GM19193 (cell line): ENCODE measurements around the gene PGP.

Experiments used
- POLR2A ChIP-seq: IDR thresholded peaks from 4 replicates; pipeline ENCODE4 v1.6.1; 2011; ENCODE audit not compliant: insufficient read depth, insufficient read length; ENCODE audit errors: extremely low read depth

The PGP gene

DNA sequence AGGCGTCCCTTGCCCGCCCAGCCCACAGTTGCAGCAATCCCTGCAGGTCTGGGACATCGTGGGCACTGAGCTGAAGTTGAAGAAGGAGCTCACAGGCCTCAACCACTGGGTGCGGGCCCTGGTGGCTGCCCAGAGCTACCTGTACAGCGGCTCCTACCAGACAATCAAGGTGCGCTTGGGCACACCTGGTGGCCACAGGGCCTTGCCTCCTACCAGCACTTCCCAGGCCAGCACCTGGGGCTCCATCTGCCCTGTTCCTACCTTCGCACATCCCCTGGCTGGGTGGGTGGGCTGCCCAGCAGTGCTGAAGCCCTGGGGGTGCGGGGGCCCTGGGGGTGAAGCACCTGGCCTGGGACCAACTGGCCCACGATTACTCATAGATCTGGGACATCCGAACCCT lies 39.2 kb downstream of the PGP start:
- no peak for TF ChIP-seq POLR2A

DNA sequence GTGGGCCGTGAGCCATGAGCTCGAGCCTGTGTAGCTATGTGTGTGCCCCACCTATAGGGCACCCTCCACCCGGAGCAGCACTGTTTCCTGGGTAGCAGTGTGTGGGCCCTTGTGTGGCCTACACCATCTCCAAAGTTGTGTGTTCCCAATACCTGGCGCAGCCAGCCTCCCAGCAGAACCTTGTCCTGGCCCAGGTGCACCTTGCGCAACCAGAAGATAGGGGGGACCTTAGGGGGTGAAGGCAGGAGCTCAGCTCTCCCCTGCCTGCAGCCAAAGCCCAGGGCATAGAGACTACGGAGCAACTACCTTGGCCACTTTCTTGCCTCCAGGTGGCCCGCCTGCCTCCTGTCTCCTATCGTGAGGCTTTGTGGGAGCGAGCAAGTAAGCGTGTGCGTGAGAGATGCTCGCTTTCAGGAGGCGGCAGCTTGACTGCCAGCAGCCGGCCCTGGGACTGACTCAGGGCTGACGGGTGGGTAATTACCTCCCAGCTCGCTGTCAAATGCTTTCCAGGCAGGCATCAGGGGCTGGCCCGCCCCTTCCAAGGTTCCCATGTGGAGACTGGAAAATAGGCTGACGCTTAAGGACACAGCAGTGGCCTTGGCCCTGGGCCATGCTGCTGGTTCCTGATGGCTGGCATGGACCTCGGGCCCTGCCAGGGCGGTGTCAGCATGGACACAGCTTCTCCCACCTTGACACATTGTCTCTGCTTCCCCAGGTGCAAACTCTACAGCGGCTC lies 40.1 kb downstream of the PGP start:
- no peak for TF ChIP-seq POLR2A

- TF ChIP-seq POLR2A = no peak
These were observed 40.7 kb downstream of the PGP start for GRCh38 chr16:2173916-2174315.

- no peak for TF ChIP-seq POLR2A
These were observed 41.3 kb downstream of the PGP start for GRCh38 chr16:2173366-2173765.

GRCh38 chr16:2172688-2173335 lies 41.8 kb downstream of the PGP start:
- TF ChIP-seq POLR2A = no peak

DNA sequence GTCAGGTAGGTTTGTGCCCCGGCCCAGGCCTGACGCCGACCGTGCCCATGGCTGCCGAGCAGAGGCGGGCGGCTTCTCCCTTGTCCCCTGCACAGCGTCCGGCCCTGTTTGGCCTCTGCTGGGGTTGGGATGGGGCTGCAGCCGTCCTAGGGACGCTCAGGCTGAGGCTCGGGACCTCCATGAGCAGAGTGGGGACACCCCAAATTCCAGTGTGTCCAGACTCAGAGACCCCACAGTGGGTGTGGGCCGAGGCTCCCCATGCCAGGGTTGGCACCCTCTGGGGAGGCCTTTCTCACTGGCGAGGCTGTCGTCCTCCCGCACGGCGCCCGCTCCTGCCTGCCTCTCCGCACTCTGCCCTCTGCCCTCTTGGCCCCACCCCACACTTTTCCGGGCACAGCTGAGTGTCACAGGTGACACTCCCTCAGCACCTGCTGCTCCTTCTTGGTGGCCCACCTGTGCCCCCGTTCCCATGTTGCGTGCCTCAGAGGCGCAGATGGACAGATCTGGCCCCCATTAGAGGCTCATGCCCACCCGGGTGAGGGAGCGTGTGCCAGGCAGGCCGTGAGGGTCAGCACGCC lies 43.0 kb downstream of the PGP start:
- TF ChIP-seq POLR2A = no peak

DNA sequence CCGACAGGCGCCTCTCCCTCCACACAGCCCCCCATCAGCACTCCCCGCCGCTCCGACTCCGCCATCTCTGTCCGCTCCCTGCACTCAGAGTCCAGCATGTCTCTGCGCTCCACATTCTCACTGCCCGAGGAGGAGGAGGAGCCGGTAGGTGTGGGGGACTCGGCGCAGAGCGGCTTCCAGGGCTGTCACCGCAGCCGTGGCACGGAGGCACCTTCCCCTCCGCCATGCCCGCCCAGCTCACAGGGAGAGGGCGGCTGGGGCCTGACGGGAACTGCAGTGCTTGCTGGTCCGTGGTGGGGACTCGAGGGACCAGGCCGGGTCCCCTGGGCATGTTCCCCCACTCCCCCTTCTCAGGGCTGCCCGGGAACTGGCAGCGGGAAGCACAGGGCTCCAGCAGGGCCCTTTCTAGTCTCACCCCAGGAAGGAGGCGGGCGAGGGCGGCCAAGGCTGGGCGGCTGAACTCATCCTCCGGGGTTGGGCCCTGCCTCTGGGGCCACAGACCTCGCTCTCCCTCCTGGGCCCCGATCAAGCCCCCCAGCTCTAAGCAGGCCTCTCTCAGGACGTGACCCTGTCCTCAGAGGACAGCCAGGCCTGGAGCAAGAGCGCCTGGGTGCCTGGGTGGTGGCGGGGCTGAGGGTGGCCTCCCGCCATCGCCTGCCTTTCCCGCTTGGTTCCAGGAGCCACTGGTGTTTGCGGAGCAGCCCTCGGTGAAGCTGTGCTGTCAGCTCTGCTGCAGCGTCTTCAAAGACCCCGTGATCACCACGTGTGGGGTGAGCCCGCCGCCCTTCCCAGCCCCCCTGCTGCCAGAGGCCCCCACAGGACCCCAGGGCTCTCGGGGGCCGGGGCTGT lies 43.8 kb downstream of the PGP start:
- TF ChIP-seq POLR2A = no peak

DNA sequence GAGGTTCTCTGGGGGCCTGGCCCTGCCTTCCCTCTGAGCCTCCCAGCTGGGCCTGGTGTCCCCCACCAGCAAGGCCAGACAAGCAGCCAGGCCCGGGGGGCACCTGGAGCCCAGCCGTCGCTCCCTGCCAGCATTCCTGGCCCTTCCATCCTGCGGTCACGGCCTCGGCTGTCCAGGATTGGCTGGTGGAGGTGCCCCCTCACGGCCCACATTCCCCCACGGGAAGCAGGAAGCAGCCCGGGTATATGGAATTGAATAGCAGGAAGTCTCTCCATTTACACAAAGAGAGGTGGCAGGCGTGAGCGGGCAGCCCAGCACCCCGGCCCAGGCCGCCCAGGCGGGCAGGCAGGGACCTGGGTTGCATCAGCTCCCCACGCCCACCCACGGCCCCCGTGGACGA lies 44.6 kb downstream of the PGP start:
- no peak for TF ChIP-seq POLR2A

DNA sequence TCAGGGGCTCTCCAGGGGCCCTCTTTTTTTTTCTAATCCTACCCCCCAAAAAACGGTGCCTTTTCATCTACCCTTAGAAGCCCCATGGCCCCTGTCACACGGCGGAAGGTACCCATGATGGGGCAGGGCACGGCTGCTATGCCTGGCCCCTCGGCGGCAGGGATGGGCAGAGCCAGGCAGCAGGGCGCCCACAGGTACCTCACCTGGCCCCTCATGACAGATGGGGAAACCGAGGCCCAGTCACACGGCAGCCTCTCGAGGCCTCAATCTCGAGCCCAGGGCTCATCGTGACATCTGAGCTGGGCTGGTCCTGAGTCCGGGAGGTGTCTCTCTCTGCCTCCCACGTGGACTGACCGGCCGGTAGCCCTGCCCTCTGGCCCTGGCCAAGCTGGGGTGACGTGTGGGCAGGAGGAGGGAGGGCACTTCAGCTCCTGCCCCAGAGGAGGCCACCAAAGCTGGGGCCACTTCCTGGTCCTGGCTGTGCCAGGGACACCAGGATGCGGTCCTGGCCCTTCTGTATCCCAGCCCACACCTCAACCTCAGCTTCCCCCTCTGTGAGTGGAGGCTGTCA lies 47.5 kb downstream of the PGP start:
- no peak for TF ChIP-seq POLR2A

- TF ChIP-seq POLR2A = no peak
These were observed 48.2 kb downstream of the PGP start for GRCh38 chr16:2166263-2167067.

DNA sequence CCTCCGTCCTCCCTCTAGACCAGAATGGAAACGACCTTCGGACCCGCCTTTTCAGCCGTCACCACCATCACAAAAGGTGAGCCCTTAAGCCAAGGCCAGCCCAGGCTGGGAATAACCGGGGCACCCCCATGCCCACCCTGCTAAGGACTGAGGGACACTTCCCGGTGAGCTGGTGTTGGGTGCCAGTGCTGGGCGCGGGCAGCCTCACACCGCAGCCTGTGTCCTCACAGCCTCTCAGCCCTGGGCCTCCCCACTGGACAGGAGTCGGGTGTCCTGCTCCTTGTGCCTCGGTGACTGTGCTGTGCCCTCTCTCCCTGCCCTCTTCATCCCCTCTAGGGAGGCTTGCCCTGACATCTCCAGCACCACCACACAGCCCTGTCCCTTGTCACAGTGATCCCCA lies 48.8 kb downstream of the PGP start:
- TF ChIP-seq POLR2A = no peak

GRCh38 chr16:2163211-2163881 lies 51.3 kb downstream of the PGP start:
- TF ChIP-seq POLR2A = no peak

DNA sequence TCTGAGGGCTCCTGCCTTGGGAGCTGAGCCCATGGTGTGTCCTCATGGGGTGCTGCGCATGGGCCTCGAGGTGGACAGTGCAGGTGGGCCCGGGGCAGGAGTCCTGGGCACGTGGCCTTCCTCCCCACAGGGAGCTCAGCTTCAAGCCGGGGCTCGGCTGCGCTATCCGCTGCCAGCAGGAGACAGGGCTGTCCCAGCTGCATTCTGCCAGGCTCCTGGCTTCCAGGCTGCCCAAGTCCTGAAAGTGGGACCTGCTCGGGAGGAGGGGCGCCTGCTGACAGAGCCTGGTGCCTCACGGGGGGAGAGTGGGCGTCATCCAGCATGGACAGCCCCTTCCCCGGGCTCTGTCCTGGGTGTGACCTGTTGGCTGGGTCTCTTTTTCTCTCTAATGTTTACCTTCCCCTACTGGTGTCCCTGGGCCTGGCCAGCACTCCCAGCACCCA lies 51.9 kb downstream of the PGP start:
- no peak for TF ChIP-seq POLR2A
